ENCODE data around the gene PFKFB4.

Gene PFKFB4

GRCh38 chr3:48558493-48559134, 2.0 kb upstream of the PFKFB4 start:
- H3K9me3 ChIP-seq, result no peaks in the 10 kb centered on the region
- H3K36me3 ChIP-seq, result peaks cover 3% of the 10 kb centered on the region
- H3K4me3 ChIP-seq (ENCODE audit: low read depth in 1 of 2, low read length in 1 of 2), result peak overlapping the region; percentile 33 to 94
- H3K27ac ChIP-seq, result peak overlapping the region; percentile 92
- H3K27me3 ChIP-seq, result peaks cover 5% of the 10 kb centered on the region
- TF ChIP-seq, protein P1, sequence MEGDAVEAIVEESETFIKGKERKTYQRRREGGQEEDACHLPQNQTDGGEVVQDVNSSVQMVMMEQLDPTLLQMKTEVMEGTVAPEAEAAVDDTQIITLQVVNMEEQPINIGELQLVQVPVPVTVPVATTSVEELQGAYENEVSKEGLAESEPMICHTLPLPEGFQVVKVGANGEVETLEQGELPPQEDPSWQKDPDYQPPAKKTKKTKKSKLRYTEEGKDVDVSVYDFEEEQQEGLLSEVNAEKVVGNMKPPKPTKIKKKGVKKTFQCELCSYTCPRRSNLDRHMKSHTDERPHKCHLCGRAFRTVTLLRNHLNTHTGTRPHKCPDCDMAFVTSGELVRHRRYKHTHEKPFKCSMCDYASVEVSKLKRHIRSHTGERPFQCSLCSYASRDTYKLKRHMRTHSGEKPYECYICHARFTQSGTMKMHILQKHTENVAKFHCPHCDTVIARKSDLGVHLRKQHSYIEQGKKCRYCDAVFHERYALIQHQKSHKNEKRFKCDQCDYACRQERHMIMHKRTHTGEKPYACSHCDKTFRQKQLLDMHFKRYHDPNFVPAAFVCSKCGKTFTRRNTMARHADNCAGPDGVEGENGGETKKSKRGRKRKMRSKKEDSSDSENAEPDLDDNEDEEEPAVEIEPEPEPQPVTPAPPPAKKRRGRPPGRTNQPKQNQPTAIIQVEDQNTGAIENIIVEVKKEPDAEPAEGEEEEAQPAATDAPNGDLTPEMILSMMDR (IDR thresholded peaks at IDR 0.05), result no peak
- H3K4me1 ChIP-seq (ENCODE audit: control insufficient read depth in 1 of 2, insufficient read depth in 1 of 2, low read depth in 1 of 2, low read length in 1 of 2), result peaks cover 69 to 70% of the 10 kb centered on the region in 2 experiments

DNA sequence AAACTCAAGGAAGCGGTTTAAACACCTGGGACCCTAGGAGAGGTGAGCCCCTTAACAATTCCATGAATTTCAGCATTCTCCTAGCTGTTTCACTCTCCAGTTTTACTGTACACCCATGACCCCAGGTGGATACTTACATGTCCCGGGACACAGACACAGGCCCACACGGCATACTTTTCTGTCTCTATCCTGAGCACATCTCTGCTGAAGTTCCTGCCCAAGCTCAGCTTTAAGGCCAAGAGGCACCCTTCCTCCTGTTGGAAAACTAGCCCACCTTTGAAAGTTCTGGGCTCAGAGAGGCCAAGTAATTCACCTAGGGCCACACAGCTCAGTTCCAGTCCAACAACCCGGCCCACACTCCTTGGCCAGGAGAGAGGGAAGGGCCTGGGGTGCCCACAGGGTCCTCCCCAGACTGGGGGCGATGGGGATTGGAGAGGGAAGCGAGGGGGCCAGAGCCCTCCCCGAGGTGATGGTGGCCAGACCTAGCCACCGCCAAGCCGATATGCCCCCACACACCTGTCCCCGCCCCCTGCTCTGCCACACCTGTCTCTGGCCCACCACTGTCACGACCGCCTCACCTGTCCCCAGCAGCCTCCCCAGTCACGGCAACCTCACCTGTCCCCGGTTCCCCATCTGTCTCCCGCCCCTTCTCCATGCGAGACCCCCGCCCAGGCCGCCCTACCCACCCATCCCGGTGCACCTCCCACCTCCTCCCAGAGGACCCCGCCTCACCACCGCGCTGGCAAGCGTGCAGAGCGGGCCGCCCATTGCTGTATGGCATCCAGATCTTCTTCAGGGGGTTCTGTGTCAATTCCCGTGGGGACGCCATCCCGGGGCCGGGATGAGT, 431 bp downstream of the PFKFB4 start:
- Histone ChIP-seq H3K27me3 (peaks cover 3% of the 10 kb centered on the region), H3K36me3 (peaks cover 12% of the 10 kb centered on the region), H3K4me3 (ENCODE audit: low read depth in 1 of 2, low read length in 1 of 2) (peak overlapping the region; percentile 67 to 94), H3K4me1 (ENCODE audit: control insufficient read depth in 1 of 2, insufficient read depth in 1 of 2, low read depth in 1 of 2, low read length in 1 of 2) (peaks cover 89 to 92% of the 10 kb centered on the region in 2 experiments), H3K9me3 (no peaks in the 10 kb centered on the region), H3K27ac (peak overlapping the region; percentile 92)
- TF ChIP-seq, protein P1 (IDR thresholded peaks at IDR 0.05), result no peak

DNA sequence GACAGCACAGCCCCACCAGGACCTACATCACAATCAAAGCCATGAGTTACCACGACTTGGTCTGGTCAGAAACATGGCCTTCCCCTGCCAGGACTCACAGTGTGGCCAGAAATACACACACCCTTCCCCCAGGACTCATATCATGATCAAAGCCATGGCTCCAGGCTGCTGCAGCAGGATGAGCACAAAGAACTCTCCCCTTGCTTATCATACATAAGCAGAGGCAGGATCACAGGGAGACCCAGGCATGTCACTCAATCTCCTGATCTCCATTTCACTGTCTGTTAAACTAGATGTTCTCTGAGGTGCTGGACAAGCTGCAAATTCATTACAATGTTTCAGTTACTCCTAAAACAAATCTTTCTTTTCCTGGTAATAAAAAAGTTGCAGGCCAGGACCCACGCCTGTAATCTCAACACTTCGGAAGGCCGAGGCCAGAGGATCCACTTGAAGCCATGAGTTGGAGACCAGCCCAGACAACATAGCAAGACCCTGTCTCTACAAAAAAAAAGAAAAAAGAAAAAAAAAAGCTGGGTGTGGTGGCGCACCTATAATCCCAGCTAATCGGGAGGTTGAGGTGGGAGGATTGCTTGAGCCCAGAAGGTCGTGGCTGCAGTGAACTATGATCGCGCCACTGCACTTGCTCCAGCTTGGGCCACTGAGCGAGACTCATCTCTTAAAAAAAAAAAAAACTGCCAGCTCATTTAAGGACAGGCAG, 1.2 kb downstream of the PFKFB4 start:
- peaks cover 12% of the 10 kb centered on the region for H3K36me3 ChIP-seq
- H3K27ac ChIP-seq, result peak overlapping the region; percentile 92
- peak overlapping the region; percentile 67 to 94 for H3K4me3 ChIP-seq (ENCODE audit: low read depth in 1 of 2, low read length in 1 of 2)
- H3K9me3 ChIP-seq, result no peaks in the 10 kb centered on the region
- H3K4me1 ChIP-seq (ENCODE audit: control insufficient read depth in 1 of 2, insufficient read depth in 1 of 2, low read depth in 1 of 2, low read length in 1 of 2), result peaks cover 88 to 92% of the 10 kb centered on the region in 2 experiments
- no peaks in the 10 kb centered on the region for H3K27me3 ChIP-seq
- TF ChIP-seq, protein P1 (IDR thresholded peaks at IDR 0.05), result no peak

DNA sequence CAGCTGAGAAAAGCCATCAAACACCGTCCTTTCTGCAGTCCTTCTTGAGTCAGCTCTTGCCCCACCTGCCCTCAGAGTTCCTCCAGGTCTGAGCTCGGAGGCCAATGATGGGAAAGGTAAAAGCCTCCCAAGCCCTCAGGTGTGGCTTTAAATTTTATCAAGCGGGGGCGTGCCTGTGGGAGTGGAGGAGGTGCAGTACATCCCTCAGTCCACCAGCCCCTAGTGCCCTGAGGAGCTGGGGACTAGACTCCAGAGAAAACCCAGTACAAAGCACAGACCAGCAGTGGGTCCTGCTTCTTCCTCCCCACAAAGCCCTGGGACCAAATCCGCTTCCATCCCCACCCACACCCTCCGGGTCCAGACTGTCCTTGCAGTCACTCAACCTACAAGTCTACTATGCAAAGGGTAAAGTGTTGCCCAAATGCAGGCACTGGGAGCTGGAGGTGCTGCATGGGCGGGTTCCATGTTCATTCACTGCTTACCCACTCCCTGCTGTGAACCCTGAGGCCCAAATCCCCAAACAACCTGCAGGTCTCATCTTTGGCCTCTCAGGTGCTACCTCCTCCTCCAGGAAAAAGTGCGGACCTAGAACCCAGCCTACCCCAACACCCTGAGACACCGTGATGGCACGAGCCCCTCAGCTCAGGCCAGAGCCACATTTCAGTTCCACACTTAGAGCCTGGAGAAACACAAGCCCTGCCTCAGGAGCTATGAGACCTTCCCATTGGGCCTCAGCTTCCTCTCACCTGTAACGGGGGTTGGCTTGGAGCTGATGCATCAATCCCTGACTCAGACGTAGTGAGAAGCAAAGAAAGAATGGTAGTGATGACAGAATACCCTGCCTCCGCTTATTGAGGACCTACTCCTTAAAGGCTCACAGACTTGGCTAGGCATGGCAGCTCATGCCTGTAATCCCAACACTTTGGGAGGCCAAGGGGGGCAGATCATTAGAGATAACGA, 2.4 kb downstream of the PFKFB4 start:
- Histone ChIP-seq H3K36me3 (peaks cover 23% of the 10 kb centered on the region), H3K4me3 (ENCODE audit: low read depth in 1 of 2, low read length in 1 of 2) (peak overlapping the region; percentile 67 to 94), H3K9me3 (no peaks in the 10 kb centered on the region), H3K4me1 (ENCODE audit: control insufficient read depth in 1 of 2, insufficient read depth in 1 of 2, low read depth in 1 of 2, low read length in 1 of 2) (peaks cover 88 to 92% of the 10 kb centered on the region in 2 experiments), H3K27ac (peak overlapping the region; percentile 92), H3K27me3 (no peaks in the 10 kb centered on the region)
- TF ChIP-seq, protein P1 (IDR thresholded peaks at IDR 0.05), result no peak

Data from neutrophil (primary cell).